ENCODE results near the gene CEP192.

GRCh38 chr18:13163167-13163927, 172.2 kb downstream of the CEP192 start:
- TF ChIP-seq EP300 (IDR thresholded peaks at IDR 0.05) (no peak), POLR2A (IDR thresholded peaks at IDR 0.05) (no peak)
- TF ChIP-seq, protein P1, sequence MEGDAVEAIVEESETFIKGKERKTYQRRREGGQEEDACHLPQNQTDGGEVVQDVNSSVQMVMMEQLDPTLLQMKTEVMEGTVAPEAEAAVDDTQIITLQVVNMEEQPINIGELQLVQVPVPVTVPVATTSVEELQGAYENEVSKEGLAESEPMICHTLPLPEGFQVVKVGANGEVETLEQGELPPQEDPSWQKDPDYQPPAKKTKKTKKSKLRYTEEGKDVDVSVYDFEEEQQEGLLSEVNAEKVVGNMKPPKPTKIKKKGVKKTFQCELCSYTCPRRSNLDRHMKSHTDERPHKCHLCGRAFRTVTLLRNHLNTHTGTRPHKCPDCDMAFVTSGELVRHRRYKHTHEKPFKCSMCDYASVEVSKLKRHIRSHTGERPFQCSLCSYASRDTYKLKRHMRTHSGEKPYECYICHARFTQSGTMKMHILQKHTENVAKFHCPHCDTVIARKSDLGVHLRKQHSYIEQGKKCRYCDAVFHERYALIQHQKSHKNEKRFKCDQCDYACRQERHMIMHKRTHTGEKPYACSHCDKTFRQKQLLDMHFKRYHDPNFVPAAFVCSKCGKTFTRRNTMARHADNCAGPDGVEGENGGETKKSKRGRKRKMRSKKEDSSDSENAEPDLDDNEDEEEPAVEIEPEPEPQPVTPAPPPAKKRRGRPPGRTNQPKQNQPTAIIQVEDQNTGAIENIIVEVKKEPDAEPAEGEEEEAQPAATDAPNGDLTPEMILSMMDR (IDR thresholded peaks at IDR 0.05): no peak
